Activated naive CD4-positive, alpha-beta T cell treated with anti-CD3 and anti-CD28 coated beads, Interleukin-2, amount 50 U/mL, for 16 hours (primary cell): ENCODE measurements around the gene ALPL.
"Not testable (repeated sequence)": the region's sequence is repeated elsewhere in the genome, so short reads cannot be mapped to it uniquely, and the experiment has no call there.

Experiments
- DNase-seq: peaks from one replicate; pipeline ENCODE4 v3.0.0-alpha.2; 2020

The ALPL gene

DNA sequence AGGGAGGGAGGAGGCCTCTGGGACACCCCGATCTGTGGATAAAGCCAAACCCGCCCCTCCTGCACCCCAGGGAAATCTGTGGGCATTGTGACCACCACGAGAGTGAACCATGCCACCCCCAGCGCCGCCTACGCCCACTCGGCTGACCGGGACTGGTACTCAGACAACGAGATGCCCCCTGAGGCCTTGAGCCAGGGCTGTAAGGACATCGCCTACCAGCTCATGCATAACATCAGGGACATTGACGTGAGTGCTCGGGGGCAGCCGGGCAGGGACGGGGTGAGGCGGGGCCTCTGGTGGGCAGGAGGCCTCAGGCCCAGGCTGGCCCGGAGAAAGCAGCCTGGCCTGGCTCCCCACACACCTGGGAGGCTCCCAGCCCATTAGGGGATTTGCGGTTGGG, 54.7 kb downstream of the ALPL start:
- no peak for DNase-seq

DNA sequence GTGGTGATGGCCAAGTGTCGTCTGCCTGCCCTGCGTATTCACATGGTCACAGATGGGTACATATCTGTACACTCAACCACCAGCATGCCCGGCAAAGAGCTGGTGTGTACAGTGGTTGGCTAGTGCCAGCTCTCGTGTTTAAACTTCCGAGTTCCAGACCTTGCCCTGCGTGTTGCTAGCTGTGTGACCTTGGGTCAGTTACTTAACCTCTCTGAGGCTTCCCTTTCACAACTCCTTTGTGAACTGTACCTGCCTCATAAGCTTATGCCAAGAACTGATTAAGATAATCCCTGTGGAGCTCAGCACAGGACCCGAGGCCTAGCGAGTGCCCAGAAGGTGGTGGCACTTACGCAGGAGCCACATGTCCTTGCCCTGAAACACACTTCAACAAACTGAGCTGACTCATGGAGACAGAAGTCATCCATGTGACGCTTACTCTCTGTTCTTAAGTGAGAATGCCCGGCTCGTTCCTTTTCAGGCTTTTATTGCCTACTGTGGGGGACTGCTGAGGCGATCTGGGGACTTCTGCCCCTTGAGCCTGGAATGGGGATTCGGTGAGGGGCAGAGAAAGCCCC, 55.4 kb downstream of the ALPL start:
- no peak for DNase-seq

DNA sequence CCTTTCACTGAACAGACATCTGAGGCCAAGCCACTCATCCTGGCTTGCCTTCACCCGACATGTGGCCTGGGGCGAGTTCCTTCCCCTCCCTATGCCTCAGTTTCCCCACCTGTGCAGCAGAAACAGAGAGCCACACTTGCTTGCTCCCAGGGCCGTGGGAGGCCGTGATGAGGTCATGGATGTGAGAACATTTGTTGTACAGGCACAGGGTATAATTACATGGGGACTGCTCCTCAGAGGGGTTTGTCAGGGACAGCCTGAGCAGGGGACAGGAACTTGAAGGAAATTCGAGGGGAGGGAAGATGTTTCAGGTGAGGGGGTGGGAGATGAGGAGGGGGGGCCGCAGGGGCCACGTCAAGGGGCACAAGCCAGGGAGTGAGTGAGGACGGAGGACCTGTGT, 56.1 kb downstream of the ALPL start:
- no peak for DNase-seq

DNA sequence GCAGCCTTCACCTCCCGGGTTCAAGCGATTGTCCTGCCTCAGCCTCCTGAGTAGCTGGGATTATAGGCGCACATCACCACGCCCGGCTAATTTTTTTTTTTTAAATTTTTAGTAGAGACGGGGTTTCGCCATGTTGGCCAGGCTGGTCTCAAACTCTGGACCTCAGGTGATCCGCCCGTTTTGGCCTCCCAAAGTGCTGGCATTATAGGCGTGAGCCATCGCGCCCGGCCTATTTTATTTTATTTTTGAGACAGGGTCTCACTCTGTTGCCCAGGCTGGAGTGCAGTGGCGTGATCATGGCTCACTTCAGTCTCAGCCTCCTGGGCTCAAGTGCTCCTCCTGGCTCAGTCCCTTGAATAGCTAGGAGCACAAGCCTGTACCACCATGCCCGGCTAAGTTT, 57.1 kb downstream of the ALPL start:
- DNase-seq, result not testable (repeated sequence)

DNA sequence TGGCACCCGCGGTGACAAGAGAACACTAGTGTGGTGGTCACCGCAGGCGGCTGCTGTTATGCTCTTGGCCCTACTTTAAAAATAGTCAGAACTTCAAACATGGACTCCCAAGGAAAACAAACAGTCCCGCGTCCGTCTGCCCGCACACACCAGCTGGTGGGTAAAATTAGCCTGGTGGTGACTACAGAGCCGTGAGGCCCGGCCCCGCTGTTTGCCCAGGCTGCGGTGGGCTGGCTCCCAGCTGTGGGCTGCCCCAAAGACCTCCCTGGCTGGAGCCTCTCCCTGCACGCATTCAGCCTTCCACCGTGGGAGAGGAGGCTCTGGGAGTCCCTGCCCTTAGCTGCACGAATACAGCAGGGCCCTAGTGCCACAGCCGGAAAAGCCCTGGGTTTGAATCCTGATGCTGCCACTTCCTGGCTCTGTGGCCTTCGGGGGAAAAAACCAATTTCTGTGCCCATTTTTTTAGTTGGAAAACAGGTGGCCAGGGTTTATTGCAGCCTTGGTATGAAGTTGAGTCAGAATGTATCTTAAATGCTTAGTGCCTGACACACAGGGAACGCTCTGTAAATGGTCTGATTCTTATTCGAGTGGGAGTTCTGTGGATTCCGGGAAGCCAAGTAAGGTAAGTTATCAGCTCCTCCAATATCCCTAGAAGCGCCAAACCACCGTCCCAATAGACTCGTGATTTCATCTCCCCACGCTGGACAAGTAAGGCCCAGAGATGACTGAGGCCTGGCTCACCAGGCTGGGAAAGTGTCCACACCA, 58.2 kb downstream of the ALPL start:
- DNase-seq, result no peak

DNA sequence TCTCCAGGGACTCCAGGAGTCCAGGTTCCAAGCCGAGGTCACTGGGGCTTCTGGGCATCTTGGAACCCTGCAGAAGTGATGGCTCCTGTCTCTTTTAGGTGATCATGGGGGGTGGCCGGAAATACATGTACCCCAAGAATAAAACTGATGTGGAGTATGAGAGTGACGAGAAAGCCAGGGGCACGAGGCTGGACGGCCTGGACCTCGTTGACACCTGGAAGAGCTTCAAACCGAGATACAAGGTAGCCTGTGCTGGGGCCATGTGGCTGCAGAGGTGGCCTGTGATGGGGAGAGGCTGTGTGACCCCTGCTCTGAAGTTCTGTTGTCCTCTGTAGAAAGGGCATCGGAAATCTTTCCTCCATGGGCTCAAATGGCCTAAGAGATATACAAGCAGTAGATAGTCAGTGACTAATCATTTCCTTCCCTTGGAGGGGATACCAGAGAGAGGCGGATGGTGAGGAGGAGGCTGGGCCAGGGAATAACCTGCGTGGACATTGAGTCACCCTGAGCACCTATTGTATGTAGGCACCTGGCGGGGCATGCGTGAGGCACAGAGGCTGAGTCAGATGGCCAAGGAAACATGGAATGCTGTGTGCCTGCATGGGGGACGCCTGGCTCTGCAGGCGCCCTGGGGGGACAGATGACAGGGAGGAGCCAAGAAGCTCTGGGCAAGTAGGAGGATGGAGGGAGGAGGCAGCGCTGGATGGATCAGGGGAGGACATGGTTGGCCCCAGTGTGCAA, 59.0 kb downstream of the ALPL start:
- no peak for DNase-seq

DNA sequence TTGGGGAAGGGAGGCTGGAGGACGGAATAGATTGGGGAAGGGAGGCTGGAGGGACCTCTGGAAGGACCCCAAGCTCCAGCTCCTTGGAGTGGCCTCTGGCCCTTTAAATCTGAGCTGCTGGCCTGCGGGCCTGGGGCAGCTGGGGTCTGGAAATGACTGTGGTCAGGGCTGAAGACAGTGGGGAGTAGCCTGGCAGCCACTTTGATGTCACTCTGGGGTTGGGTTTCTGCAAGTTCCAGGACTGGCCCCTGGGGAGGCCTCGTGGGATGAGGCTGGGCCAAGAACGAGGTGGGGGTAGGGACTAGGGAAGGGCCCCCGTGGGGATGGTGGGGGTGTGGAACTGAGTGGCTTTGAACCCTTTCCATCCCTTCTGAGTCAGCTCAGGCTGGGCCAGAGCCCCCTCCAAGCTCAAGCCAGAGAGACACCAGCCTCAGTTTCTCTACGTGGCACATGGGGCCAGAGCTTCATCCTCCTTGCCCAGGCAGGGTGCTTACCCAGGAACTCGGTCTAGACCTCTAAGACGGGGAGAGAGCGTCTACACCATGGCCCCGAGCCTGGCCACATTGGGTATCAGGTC, 59.7 kb downstream of the ALPL start:
- DNase-seq, result no peak

DNA sequence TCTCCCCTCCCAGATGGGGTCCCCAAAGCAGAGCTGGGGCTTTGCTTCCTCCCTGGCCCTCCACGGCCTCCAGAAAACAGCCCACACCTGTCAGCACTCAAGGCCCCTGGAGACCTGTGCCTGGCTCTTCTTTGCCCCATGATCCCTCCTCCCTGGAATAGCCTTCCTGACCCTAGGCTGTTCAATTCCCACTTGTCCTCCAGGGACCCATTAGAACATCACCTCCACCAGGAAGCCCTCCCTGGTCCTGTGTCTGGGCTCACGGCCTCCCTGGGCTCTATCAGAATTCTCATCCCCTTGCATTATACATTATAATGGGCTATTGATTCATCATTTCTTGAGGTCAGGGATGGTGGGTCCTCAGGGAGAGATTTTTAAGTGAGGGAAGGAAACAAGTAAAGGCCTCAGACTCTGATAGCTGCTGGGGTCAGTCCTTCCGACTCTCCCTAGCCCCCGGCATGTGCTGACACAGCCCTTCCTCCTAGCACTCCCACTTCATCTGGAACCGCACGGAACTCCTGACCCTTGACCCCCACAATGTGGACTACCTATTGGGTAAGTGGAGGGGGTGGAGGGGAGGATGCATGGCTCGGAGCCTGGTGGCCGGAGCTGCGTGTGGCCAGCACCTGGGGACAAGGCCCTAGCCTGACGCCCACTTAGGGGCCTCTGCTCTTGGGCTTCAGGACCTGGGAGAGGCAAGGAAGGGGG, 60.8 kb downstream of the ALPL start:
- DNase-seq, result no peak

DNA sequence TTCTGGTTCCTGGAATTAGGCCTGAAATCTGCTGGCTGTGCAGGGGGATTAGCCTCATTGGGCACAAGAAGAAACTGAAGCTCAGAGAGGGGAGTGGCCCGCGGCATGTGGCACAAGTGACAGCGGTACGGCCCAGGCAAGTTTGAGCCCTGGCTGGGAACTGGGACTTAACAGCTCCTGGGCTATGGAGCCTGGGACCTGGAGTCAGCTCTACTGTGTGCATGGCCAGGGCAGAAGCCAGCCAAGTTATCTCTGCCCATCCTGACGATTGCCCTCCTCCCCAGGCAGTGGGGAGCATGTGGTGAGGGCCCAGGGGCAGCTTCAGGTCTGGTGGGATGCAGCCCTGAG, 61.3 kb downstream of the ALPL start:
- no peak for DNase-seq

DNA sequence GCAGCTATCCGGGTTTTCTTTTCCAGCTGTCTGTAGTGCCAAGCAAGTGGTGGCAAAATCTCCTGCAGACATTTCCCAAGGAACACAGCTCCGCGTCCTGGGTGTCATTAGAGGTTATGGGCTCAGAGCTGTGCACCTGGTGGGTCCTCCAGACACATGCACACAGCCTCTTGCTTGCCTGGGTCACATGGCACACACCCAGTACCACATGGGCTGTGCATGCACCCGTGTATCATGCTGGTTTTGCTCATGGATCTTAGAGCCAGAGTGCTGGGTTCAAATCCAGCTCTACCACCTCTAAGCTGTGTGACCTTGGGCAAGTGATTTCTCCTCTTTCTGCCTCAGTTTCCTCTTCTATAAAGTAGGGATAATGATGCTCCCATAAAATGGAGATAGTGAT, 61.7 kb downstream of the ALPL start:
- DNase-seq, result no peak

DNA sequence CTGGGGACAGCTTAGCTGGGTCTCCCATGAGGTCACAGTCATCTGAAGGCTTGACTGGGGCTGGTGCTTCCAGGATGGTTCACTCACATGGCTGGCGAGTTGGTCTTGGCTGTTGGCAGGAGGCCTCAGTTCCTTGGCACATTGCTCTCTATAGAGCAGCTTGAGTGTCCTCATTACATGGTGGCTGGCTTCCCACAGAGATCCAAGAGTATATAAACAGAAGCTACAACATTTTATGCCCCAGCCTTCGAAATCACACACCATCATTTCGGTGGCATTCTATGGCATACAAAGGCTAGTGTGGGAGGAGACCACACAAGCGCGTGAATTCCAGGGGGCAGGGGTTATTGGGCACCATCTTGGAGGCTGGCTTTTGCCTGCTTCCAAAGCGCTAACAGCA, 63.0 kb downstream of the ALPL start:
- no peak for DNase-seq

DNA sequence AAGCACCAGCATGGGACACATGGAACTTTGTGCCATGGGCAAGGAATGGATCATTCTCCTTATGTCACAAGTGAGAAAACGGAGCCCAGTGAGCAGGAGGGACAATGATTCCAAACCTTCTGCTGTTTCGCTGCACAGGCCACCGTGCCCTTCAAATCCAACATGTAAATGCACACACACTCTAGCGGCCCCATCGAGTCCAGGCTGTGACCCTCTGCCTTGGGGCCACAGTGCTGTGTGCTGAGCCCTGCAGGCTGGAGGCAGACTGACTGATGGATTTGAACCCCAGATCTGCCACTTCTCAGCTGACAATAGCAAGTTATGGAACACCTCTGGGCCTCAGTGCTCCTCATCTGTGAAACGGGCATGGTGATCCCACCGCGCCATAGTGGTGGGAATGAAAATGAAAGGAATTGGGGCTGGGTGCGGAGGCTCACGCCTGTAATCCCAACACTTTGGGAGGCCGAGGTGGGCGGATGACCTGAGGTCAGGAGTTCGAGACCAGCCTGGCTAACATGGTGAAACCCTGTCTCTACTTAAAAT, 63.6 kb downstream of the ALPL start:
- no peak for DNase-seq

DNA sequence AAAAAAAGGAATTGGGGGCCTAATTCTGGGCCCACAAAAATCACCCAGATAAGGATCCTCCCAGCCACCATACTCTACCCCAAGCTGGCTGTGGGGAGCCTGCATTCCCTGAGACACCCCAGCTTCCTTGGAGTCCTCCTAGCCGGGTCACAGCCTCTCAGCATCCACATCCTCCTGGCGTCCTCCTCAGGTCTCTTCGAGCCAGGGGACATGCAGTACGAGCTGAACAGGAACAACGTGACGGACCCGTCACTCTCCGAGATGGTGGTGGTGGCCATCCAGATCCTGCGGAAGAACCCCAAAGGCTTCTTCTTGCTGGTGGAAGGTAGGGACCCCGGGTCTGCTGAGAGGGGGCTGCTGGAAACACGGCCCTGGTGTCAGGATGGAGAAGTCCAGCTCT, 64.3 kb downstream of the ALPL start:
- DNase-seq, result no peak

DNA sequence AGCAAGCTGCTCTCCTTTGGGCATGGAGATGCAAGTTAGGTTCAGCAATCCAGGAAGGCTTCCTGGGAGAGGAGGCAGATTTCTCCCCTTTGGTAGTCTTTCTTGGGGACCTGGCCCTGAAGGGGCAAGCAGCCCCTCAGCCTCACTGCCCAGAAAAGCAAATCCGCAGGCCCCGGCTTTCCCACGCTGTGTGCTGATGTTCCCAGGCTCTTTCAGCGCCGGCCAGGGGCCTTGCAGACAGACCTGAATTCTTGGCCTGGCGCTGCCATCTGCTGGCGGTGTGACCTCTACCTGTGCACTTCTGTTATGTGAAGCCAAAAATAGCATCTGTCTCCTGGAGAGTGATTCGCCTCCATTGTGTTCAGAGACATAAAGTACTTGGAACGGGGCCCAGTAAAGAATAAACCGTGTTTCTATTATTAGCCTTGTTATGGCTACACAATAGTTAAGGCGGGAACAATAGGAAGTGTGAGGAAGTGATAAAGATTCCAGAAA, 64.8 kb downstream of the ALPL start:
- DNase-seq, result peak; percentile 25

DNA sequence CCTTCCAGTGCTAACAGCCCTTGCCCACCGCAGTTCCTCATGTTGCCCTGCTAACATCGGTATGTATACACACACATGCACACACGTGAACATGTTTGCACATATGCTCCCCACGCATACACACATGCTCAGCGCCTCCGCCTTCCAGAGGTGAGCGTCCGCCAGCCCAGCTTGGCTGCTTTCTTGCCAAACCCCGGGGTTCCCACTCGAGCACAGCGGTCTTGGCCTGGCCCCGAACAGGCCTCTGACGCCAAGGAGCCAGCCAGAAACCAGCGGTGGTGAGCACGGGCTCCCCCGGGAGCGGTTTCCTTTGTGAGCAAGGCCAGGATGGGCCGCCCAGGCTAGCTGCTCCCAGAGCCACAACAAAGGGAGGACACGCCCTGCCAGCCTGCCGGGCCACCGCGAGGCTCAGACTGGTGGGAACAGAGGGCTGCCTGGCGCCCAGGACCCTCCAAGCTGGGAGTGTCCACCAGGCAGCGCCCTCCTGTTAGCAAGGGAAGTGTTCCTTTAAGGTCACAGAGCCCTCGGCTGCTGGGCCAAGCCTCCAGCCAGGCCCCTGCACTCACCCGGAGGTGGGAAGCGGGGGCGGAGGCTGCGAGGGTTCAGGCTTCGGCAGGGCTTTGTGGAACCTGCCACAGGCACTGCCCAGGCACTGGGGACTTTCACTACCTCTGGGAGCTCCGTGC, 65.4 kb downstream of the ALPL start:
- DNase-seq, result no peak

DNA sequence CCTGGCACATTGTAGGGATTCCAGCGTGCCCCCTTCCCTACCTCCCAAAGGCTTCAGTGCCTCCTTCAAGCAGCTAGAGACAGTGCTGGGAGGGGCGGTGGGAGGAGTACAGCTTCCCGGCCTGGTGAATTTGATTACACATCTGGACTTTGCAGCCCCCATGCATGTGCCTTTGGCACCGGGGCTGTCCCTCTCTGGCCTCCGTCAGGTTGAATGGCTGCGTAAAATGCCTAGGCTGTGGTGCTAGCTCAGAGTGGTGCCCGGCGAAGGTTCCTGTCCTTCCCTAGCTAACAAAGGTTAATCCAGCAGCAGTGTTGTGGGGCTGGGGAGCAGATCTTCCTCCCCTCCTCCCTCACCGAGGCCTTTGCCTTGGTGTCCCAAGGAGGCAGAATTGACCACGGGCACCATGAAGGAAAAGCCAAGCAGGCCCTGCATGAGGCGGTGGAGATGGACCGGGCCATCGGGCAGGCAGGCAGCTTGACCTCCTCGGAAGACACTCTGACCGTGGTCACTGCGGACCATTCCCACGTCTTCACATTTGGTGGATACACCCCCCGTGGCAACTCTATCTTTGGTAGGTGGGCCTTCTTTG, 66.2 kb downstream of the ALPL start:
- DNase-seq, result no peak

DNA sequence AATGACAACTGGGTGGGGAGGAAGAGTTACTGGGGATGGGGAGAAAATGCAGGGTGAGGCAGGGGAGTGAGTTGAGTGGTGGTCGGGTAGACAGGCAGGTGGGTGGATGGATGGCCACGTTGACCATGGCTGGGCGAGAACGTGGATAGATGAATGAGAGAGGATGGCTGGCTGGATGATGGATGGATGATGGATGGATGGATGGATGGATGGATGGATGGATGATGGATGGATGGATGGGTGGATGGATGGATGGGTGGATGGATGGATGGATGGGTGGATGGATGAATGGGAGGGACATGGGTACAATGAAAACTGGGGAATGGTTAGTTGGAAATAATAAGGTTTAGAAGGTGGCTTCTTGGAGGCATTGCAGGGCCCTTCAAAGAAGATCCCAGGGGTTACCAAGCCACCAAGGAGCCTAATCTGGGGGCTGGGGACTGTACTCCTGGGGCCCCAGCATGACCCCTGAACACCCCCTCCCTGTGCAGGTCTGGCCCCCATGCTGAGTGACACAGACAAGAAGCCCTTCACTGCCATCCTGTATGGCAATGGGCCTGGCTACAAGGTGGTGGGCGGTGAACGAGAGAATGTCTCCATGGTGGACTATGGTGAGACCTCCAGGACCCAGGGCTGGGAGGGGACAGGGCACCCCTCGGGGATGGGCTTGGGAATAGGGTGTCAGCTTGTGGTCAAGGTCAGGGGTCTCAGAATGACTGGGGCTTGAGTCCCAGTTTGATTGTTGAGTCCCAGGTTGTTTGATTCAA, 67.0 kb downstream of the ALPL start:
- DNase-seq, result no peak

DNA sequence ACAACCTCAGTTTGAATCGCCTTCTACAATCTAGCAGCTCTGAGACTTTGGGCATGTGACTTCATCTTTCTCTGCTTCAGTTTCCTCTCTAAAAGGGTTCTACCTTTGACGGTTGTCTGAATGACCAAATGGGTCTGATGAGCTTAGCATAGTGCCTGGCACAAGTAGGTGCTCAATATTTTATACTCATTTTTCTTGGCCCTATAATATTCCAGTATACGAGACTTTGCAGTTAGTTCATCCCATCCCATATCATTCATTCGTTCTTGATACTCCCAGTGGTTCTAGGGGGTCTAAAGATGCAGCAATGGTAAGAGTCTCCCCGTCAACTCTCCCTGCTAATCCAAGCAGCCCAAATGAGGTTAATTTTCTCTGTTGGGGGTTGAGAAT, 67.6 kb downstream of the ALPL start:
- no peak for DNase-seq

DNA sequence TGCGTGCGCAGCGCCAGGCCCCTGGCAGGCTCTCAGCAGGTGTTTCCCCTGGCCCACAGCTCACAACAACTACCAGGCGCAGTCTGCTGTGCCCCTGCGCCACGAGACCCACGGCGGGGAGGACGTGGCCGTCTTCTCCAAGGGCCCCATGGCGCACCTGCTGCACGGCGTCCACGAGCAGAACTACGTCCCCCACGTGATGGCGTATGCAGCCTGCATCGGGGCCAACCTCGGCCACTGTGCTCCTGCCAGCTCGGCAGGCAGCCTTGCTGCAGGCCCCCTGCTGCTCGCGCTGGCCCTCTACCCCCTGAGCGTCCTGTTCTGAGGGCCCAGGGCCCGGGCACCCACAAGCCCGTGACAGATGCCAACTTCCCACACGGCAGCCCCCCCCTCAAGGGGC, 68.1 kb downstream of the ALPL start:
- no peak for DNase-seq

DNA sequence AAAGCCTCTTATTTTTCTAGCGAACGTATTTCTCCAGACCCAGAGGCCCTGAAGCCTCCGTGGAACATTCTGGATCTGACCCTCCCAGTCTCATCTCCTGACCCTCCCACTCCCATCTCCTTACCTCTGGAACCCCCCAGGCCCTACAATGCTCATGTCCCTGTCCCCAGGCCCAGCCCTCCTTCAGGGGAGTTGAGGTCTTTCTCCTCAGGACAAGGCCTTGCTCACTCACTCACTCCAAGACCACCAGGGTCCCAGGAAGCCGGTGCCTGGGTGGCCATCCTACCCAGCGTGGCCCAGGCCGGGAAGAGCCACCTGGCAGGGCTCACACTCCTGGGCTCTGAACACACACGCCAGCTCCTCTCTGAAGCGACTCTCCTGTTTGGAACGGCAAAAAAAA, 68.7 kb downstream of the ALPL start:
- DNase-seq, result no peak

DNA sequence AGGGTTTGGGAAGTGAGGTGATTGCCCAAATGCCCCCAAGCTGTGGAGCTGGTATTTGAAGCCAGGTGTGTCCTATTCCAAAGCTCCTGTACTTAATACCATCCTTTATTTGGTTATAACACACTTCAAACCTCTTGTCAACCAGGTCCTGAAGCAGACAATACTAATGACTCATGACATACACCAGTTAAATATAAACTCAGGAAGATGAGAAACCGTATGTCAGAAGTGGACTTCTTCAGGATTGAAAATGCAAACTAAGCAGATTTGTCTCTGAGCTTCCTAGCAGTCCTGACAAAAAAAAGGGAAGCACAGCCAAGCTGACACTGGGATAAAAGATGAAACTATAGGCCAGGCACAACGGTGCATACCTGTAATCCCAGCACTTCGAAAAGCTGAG, 70.6 kb downstream of the ALPL start:
- no peak for DNase-seq
